ACHN (cell line): ENCODE measurements around the gene FARP1.

Experiments
- DNase-seq: peaks from one replicate; pipeline ENCODE4 v3.0.0-alpha.2; 2015
- in situ Hi-C: cut with HindIII; loops from 2 replicates; pipeline ENCODE4 v1.10.0; 2017; ENCODE audit warnings: low sequenced_read_pairs, low pct_ligation_motif_present, low pct_unique_long_range_greater_than_20kb

Gene FARP1

GRCh38 chr13:98328511-98328910 lies 185.6 kb downstream of the FARP1 start:
- in situ Hi-C loops, result no loop called here

GRCh38 chr13:98332222-98332621 lies 189.3 kb downstream of the FARP1 start:
- DNase-seq, result no peak
- in situ Hi-C loops, result no loop called here

More at GRCh38 chr13:98328511-98328910, 185.6 kb downstream of the FARP1 start:
- no peak for DNase-seq

- in situ Hi-C loops, result no loop called here
- no peak for DNase-seq
Measured at GRCh38 chr13:98332691-98333090, 189.8 kb downstream of the FARP1 start.

- DNase-seq, result no peak
- in situ Hi-C loops, result no loop called here
Measured at GRCh38 chr13:98333486-98333885, 190.6 kb downstream of the FARP1 start.

- in situ Hi-C loops, result no loop called here
- DNase-seq, result no peak
Measured at GRCh38 chr13:98334620-98335205, 191.8 kb downstream of the FARP1 start.

GRCh38 chr13:98335721-98336120 lies 192.8 kb downstream of the FARP1 start:
- in situ Hi-C loops, result no loop called here

GRCh38 chr13:98338310-98338709 lies 195.4 kb downstream of the FARP1 start:
- in situ Hi-C loops, result no loop called here
- no peak for DNase-seq

More at GRCh38 chr13:98335721-98336120, 192.8 kb downstream of the FARP1 start:
- no peak for DNase-seq

GRCh38 chr13:98339684-98340425 lies 197.0 kb downstream of the FARP1 start:
- no peak for DNase-seq
- in situ Hi-C loops, result no loop called here

- no peak for DNase-seq
- in situ Hi-C loops, result no loop called here
Measured at GRCh38 chr13:98342953-98343352, 200.1 kb downstream of the FARP1 start.

GRCh38 chr13:98343461-98343860 lies 200.6 kb downstream of the FARP1 start:
- DNase-seq, result no peak
- in situ Hi-C loops, result no loop called here

GRCh38 chr13:98344392-98344791 lies 201.5 kb downstream of the FARP1 start:
- DNase-seq, result no peak
- in situ Hi-C loops, result no loop called here

GRCh38 chr13:98345107-98345935 lies 202.4 kb downstream of the FARP1 start:
- DNase-seq, result no peak
- in situ Hi-C loops, result no loop called here

GRCh38 chr13:98346904-98347636 lies 204.2 kb downstream of the FARP1 start:
- no peak for DNase-seq

GRCh38 chr13:98347756-98348155 lies 204.9 kb downstream of the FARP1 start:
- DNase-seq, result no peak
- in situ Hi-C loops, result no loop called here

More at GRCh38 chr13:98346904-98347636, 204.2 kb downstream of the FARP1 start:
- in situ Hi-C loops, result no loop called here

- in situ Hi-C loops, result no loop called here
- no peak for DNase-seq
Measured at GRCh38 chr13:98348466-98349200, 205.7 kb downstream of the FARP1 start.

- no peak for DNase-seq
- in situ Hi-C loops, result no loop called here
Measured at GRCh38 chr13:98349731-98350305, 206.9 kb downstream of the FARP1 start.

GRCh38 chr13:98350746-98351330 lies 207.9 kb downstream of the FARP1 start:
- DNase-seq, result no peak
- in situ Hi-C loops, result no loop called here
